Smooth muscle cell (in vitro differentiated cells): ENCODE measurements around the gene SLC9A8. TPM values are rescaled to one million over a fixed set of nuclear protein-coding genes. Genes with fewer than 3 reads are reported as not detected.
A peak's percentile ranks its signal among the peaks of the same experiment; 100 is the strongest.
"Not testable (repeated sequence)": the region's sequence is repeated elsewhere in the genome, so short reads cannot be mapped to it uniquely, and the experiment has no call there.

Experiments used
- DNase-seq: peaks from one replicate; lab custom pipeline; 2025; ENCODE audit not compliant: unreplicated experiment; lab: John Stamatoyannopoulos, UW
- H2AFZ ChIP-seq: fragments of 200-600 bp; sonication (generic); 2 replicates; pipeline ENCODE4 v1.6.0; 2016; ENCODE audit warnings: antibody characterized with exemption, low read depth, mild to moderate bottlenecking
- H3F3A ChIP-seq: fragments of 200-600 bp; sonication (generic); 2 replicates; pipeline ENCODE4 v1.6.0; 2017; ENCODE audit warnings: antibody characterized with exemption, low read depth
- H3K27ac ChIP-seq: fragments of 200-600 bp; sonication (generic); 2 replicates; pipeline ENCODE4 v1.5.1; 2016; ENCODE audit warnings: low read depth, mild to moderate bottlenecking
- H3K27me3 ChIP-seq: fragments of 200-600 bp; sonication (generic); 2 replicates; pipeline ENCODE4 v1.6.1; 2016; ENCODE audit warnings: low read depth, mild to moderate bottlenecking
- H3K36me3 ChIP-seq: fragments of 200-600 bp; sonication (generic); 2 replicates; pipeline ENCODE4 v1.5.1; 2016; ENCODE audit warnings: low read depth
- H3K4me1 ChIP-seq: fragments of 200-600 bp; sonication (generic); 2 replicates; pipeline ENCODE4 v1.5.1; 2016; ENCODE audit warnings: low read depth
- H3K4me2 ChIP-seq: fragments of 200-600 bp; sonication (generic); 2 replicates; pipeline ENCODE4 v1.6.0; 2016; ENCODE audit warnings: mild to moderate bottlenecking
- H3K4me3 ChIP-seq: fragments of 200-600 bp; sonication (generic); 2 replicates; pipeline ENCODE4 v1.5.1; 2016; ENCODE audit warnings: mild to moderate bottlenecking
- H3K79me2 ChIP-seq: fragments of 200-600 bp; sonication (generic); 2 replicates; pipeline ENCODE4 v1.6.0; 2016; ENCODE audit warnings: low read depth, mild to moderate bottlenecking
- H3K9ac ChIP-seq: fragments of 200-600 bp; sonication (generic); 2 replicates; pipeline ENCODE4 v1.6.0; 2016; ENCODE audit warnings: low read depth
- H3K9me3 ChIP-seq: fragments of 200-600 bp; sonication (generic); replicated peaks from 2 replicates; pipeline ENCODE4 v1.5.1; 2016; ENCODE audit warnings: low read depth
- H4K20me1 ChIP-seq: fragments of 200-600 bp; sonication (generic); 2 replicates; pipeline ENCODE4 v1.6.0; 2016; ENCODE audit warnings: low read depth
- CTCF ChIP-seq: fragments of 200-600 bp; sonication (generic); IDR thresholded peaks from 2 replicates; pipeline ENCODE4 v1.5.1; 2017; ENCODE audit warnings: borderline replicate concordance, mild to moderate bottlenecking, antibody characterized with exemption; ENCODE audit not compliant: insufficient read depth, poor library complexity, severe bottlenecking
- WGBS: methylation state at CpG from one replicate; pipeline ENCODE4 v1.1.7; 2016; ENCODE audit warnings: low lambda C conversion rate; 5-methylcytosine and 5-hydroxymethylcytosine counted together
- polyA plus RNA-seq: library from polyadenylated mRNA; unstranded; fragments of >200 nt; fragmentation: Nextera tagmentation; extraction: Ambion mirVana; gene quantifications from 2 replicates; pipeline ENCODE4 v1.2.1, GENCODE V29; 2016
- total RNA-seq: library from RNA; depleted of rRNA; stranded (reverse); fragments of >200 nt; gene quantifications from 2 replicates; pipeline ENCODE4 v1.2.3, GENCODE V29; 2014

SLC9A8 gene
- total and polyA plus RNA-seq, 2 experiments from 2014 or later = 2.2 to 4.5 TPM

DNA sequence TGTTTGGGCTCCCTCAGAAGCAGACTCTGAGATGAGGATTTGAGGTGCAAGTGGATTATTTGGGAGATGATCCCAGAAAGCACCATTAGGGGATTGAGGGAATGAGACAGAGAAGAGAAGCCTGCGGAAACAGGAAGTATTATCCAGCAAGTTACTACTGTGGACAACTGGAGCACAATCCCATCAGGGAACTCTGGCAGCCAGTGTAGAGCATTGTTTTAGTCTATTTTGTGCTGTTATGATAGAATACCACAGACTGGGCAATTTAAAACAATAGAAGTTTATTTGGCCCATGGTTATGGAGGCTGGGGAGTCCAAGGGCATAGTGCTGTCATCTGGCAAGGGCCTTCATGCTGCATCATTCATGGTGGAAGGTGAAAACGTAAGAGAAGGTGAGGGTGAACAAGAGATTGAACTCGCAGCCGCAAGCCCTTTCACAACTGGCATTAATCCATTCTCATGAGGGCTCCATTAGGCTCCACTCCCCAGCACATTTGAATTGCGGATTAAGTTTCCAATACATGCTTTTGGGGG is 43.5 kb upstream of the SLC9A8 start:
- Histone ChIP-seq H4K20me1 (no peaks in the 10 kb centered on the region), H3F3A (no peaks in the 10 kb centered on the region), H3K79me2 (no peaks in the 10 kb centered on the region), H3K9ac (no peak overlapping the region), H3K27me3 (no peaks in the 10 kb centered on the region), H3K4me3 (no peak overlapping the region), H2AFZ (no peak overlapping the region), H3K27ac (no peak overlapping the region), H3K4me2 (peak overlapping the region; percentile 73), H3K36me3 (no peaks in the 10 kb centered on the region), H3K9me3 (no peaks in the 10 kb centered on the region), H3K4me1 (peaks cover 23% of the 10 kb centered on the region)
- TF ChIP-seq CTCF = no peak
- DNase-seq = no peak
- WGBS = 97% methylated on average over 5 of the region's 5 CpGs

- no peak for DNase-seq
- Histone ChIP-seq H3K9me3 (no peaks in the 10 kb centered on the region), H3K4me1 (peaks cover 20% of the 10 kb centered on the region), H3K9ac (no peak overlapping the region), H3K79me2 (no peaks in the 10 kb centered on the region), H2AFZ (no peak overlapping the region), H4K20me1 (no peaks in the 10 kb centered on the region), H3K36me3 (no peaks in the 10 kb centered on the region), H3K27ac (no peak overlapping the region), H3K27me3 (no peaks in the 10 kb centered on the region), H3K4me3 (no peak overlapping the region), H3K4me2 (no peak overlapping the region), H3F3A (peaks cover 3% of the 10 kb centered on the region)
- TF ChIP-seq CTCF = no peak
- WGBS = 100% methylated on average over 1 of the region's 1 CpG
These were observed 42.0 kb upstream of the SLC9A8 start for GRCh38 chr20:49770634-49771033.

- H3K79me2 ChIP-seq, H2AFZ ChIP-seq, H3F3A ChIP-seq, H3K9ac ChIP-seq, H3K36me3 ChIP-seq, H4K20me1 ChIP-seq, H3K27ac ChIP-seq, H3K4me3 ChIP-seq, H3K27me3 ChIP-seq, DNase-seq, H3K4me2 ChIP-seq, H3K9me3 ChIP-seq: not testable (repeated sequence)
- H3K4me1 ChIP-seq = peaks cover 15% of the 10 kb centered on the region
- 94% methylated on average over 8 of the region's 8 CpGs for WGBS
These were observed 38.4 kb upstream of the SLC9A8 start for GRCh38 chr20:49774213-49774612.

GRCh38 chr20:49775229-49775693 is 37.4 kb upstream of the SLC9A8 start:
- WGBS = 51% methylated on average over 5 of the region's 5 CpGs
- no peak for DNase-seq
- Histone ChIP-seq H3K9me3 (no peaks in the 10 kb centered on the region), H3K27me3 (no peaks in the 10 kb centered on the region), H3K4me3 (no peak overlapping the region), H3F3A (peaks cover 4% of the 10 kb centered on the region), H2AFZ (no peak overlapping the region), H3K36me3 (no peaks in the 10 kb centered on the region), H4K20me1 (no peaks in the 10 kb centered on the region), H3K79me2 (no peaks in the 10 kb centered on the region), H3K27ac (peak overlapping the region; percentile 70), H3K4me1 (peaks cover 15% of the 10 kb centered on the region), H3K9ac (no peak overlapping the region), H3K4me2 (peak overlapping the region; percentile 39)
- TF ChIP-seq CTCF = no peak
